Activated T-helper 1 cell treated with anti-CD3 and anti-CD28 coated beads, Interleukin-2, amount 50 U/mL, for 16 hours (primary cell): Measurements from ENCODE around the gene ZEB2.

Source experiments
- DNase-seq, 2 donors: peaks; one replicate each; pipeline ENCODE4 v3.0.0-alpha.2; 2020; ENCODE audit warnings: low read depth in 1 of 2, low spot score in 1 of 2

Gene ZEB2

DNA sequence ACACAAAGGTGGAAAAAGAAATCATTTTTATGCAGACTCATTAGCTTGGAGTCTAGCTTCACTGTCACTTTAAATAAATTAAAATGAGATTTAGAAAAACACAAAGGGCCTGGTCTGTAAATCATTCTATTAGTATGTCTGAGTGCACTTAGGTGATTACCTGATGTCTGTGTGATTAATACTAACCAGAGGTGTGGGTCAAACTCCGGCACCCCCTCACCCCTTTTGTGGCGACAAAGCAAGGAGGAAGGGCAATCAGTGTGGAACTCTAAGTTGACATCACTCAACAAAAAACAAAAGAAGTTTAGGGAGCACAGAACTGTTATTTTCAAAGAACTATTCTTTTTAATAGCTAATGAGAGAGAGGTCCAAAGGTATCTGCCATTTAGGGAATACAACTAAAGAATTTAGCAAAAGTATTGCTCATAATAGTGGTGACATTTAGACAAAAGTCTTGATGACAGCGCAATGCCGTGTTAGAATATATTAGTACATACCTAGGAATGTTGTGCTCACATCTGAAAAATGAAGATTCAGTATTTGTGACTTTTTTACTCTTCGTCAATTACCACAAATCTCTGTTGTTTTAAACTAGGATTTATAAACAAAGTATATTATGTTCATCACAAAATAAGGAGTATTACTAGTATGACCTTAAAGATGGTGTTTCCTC lies 66.3 kb downstream of the ZEB2 start:
- DNase-seq, result no peak

DNA sequence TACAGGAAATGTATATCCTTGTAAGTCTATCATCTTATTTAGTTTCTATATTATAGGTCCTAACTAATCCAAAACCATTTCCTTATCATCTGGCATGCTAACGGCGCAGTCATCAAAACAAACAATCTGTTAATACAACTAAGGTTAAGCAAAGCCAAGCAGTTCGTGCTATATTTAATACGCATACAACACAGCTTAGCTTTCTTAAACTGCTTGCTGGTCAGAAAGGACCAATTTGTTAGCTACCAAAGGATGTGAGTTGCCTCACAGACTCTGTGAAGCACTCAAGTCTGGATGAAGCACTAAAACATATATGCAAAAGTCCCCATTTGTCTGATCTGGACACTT lies 67.0 kb downstream of the ZEB2 start:
- DNase-seq, result no peak

DNA sequence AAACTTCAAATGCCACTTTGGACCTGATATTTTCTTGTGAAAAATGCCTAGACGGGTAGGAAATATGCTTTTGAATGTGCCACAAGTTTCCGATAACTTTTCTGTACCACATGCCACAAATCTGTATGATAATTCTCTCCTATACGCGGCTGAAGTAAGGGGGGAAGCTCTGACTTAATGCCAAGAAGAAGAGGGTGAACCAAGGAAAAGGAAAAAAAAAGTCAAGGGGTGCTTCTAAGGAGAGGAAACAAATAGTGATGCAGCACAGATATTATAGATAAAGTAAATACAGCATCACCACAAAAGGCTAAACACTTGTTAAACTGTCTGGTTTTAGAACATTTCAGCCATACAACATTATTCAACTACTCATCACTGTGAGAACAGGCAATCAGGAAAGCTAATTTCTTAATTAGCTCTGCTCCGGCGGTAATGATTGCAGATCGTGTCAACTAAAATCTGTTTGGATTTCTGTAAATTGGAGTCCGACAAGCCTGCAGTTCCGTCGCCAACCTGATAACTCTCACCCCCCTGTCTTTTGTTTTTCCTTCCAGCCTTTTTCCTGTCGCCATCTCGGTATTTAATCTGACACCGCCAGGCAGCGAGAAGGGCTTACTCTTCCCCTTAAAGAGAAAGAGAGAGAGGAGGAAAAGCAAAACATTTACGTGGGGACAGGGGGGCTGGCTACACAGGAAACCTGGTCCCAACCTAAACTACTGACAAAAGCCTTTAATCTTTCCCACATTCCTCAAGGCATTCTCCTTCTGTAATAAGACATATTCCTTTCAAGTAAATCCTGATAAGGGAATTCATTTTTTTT lies 67.5 kb downstream of the ZEB2 start:
- DNase-seq, result no peak

DNA sequence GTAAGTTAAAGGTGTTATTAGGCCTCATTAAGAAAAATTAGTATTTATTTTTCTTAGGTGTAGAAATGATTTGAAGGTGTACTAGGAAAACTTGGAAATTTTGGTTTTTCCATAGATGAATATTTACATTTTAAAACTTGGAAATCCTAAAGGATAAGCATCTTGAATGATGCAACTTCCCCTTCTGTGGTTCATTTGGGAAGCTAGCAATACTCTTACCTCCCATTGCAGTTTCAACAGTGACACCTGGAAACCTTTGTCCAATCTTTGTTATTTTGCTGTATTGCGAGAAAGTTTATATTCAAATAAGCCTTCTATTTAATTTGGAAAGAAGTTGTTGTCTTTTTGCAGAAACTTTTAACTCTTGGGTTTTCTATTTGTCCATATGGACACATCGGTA lies 68.5 kb downstream of the ZEB2 start:
- DNase-seq, result no peak

DNA sequence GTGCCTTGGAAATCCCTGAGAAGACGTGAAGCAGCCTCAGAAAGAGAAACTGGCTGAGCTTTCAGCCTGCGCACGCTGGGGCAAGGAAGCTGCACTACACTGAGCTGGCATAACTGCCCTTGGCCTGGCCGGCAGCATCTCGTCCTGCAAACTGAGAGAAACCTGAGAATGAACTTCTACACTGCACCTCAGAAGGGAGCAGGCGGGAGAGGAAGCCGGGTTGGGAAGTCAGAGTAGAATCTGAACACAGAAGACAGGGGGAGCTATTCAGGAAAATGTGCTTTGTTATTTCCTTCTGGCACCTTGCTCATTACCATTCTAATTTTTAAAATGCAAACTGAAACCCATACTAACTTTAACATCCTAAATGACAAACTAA lies 70.9 kb downstream of the ZEB2 start:
- no peak for DNase-seq

DNA sequence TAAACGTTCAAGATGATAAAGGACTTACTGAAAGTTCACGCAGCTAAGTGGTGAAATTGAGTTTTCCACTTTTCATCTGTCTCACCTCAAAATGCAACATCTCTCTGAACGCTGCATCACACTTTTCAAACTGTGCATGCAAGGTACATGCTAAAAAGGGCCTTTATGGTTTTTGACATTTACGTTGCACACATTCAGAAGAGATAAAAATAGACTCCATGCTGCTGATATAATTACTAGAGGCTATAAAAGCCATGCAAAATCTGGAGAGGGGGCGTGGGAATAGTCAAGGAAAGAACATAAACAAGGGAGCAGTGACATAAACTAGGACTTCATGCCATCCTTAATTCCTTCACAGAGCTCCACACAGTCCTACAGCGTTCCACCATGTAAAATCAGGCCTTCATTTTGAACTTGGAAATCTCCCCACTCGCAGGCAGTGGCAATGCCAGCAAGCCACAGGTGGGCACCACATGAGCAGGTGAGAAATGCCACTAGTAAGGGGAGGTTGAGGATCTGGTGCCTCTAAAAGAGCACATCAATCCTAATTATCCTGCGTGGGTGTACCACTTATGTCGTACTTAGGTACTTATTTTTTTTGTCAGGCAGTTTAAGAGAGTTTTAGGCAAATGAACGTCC lies 71.4 kb downstream of the ZEB2 start:
- no peak for DNase-seq

DNA sequence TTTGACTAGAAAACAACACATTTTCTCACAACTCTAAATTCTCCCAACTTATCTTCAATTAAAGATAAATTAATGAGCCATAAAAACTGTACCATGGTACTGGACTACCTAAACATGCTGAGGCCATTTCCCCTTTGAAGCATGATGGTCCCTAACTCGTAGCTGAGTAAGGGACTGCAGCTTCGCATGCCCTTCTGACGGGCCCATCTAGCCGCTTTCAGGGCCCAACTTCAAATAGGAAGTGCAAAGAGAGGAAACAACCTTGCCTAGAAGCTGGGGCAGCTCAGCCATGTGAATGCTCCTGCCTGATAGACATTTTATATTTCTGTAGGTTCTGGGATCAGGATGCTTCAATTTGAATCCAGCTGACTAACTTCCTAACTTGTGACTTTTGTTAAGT lies 72.4 kb downstream of the ZEB2 start:
- no peak for DNase-seq

DNA sequence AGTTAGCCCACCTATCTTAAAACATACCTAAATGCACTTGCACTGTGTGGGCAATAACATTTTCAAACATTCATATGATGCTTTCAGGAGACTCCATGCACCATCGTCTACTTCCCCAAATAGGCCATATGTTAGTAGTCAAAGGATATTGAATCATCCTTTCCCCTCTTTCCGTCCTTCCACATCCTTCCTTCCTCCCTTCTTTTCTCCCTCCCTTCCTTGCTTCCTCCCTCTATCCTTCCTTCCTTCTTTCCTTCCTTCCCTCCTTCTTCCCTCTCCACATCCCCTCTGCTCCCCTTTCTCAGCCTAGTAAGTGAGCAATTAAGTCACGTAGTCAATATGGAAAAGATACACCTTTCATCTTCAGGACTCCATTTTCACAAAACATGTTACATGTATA lies 73.8 kb downstream of the ZEB2 start:
- DNase-seq, result no peak

DNA sequence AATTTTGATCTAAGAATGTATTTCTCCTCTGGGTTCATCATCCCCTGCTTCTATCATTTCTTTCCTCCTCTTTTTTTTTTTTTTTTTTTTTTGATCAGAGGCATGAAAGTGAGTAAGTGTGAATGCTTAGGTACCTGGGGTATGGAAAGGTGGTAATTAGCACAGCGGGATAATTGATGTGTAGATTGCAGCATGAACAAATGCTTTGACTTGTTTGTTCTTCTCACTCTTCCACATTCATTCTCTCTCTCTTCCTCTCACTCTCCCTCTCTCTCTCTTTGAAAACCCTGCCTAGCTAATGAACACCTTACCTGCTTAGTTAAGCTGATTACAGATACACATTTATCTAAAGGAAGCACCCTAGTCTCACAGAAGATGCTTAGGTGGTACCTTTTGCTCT lies 74.7 kb downstream of the ZEB2 start:
- no peak for DNase-seq

DNA sequence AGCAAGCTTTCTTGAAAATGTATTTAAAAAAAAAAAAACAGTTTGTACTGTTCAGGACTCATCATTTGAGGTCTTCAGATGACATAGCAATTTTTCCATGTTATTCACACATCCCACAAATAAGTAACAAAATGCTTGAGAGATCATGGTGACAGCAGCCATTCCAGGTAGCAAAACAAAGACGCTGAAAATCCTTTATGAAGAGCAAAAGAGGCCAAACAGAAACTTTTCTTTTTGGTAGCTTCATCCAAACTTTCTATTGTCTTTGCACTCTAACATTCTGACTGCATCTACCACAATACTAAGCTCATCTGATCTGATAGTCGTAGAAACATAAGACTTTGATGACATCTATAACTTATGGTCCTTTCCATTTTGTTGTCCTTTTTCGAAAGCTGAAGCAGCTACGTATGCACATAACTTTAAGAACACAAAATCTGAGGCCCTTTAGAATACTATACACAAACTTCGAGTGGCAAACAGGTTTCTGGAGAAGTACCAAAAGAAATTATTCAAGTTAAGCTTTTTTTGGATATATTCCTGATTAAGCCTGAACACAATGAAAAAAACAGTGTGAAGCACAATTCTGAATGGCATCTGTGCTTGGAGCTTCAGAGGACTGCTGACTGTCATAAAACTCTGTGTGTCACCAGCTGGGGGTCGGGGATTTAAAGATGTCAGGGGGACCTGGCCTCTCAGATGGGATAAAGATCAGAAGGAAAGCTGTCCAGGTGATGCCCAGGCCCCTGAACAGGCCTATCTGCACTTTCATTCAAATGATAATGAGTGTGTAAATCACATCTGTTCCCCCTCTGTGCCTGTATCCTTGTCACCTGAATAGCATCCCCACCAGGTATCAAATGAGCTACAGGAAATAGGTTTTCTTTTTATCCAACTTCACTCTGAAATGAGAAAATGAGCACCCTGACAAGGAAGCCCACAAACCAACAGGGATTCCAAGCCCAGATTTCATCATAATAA lies 75.8 kb downstream of the ZEB2 start:
- no peak for DNase-seq

DNA sequence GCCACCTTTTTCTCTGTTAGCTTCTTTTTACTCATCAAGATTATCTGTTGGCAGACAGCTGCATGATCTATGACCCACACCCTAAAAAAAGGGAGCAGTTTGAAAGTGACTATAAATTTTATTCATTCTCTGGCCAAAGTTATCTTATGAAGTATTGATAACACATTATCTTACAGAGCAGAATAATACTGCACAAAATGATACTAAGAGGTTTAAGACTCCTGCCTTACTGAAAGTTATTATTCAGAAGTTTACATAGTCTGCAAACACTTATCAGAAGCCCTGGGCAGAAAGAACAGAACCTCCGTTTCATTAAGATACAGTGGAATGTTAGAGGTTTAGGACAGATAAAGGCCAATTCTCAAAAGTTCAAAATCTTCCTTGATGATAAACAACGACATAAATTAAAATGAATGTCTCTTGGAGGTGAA lies 78.2 kb downstream of the ZEB2 start:
- no peak for DNase-seq

DNA sequence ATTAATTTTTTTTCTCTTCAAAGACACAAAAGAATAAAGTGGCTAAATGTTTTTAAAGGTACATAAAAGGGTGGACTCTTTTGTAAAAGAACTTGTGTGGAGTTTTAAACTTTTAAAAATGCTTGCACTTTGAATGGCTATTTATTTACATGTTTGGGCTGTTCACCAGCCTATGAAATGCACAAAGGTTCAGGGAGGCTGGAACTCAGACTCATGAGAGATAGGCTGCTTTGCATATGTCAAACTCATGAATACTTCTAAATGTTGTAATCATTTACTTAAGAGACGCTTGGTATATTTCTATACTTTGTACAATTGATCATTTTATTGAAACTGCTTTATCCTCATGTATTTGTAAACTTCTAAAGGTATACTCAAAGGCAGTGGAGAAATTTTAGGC lies 79.9 kb downstream of the ZEB2 start:
- DNase-seq, result no peak

DNA sequence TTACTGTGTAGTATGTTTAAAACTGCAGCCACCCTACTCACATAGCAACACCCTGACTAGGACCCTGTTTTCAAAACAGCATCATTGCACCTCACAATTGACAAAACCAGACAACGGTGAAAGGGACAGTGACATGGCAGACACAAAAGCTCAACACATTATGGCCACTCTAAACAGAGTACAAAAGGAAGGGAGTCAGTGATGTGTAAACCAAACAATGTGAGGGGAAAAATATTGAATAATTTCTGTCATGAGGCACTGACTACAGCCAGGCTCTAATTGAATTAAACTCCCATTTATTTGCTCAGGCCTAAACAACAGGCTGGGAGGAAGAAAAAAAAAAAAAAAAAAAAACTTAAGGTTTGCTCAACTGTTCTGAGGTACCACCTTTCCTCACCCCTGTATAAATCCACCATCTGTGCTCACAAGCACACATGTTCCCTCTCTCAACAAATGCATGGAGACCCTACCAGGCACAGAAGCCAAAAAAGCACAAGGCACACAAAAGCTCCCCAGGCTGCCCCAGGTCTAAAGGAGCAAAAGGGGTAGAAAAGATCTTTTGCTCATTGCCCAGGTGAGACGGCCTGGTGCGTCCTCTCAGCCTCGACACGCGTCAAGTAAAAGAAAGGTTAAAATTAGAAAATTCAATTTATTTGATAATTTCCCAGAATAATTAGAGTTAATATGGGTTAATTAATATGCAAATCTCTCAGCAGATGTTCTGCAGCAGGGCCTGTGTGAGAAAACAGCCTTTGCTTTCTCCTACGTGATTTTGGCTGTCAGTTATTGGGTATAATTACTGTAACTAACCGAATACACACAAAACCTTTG lies 80.9 kb downstream of the ZEB2 start:
- DNase-seq, result no peak

DNA sequence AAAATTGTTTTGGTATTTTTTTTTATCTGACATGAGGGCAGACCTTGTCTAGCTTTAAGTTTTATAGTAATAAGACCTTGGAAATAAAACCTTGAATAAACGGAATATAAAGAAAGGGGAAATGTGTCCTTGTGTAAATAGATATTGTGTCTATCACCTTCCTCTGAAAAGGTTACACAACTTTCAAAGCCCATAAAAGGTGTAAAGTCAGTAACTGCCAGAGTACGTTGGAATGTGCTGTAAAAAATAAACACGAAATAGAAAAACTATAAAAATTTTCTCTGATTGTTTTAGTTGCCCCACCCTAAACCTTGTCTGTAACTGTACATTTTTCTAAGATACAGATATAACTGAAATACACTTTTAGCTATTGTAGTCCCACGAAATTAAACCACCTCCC lies 82.3 kb downstream of the ZEB2 start:
- no peak for DNase-seq

DNA sequence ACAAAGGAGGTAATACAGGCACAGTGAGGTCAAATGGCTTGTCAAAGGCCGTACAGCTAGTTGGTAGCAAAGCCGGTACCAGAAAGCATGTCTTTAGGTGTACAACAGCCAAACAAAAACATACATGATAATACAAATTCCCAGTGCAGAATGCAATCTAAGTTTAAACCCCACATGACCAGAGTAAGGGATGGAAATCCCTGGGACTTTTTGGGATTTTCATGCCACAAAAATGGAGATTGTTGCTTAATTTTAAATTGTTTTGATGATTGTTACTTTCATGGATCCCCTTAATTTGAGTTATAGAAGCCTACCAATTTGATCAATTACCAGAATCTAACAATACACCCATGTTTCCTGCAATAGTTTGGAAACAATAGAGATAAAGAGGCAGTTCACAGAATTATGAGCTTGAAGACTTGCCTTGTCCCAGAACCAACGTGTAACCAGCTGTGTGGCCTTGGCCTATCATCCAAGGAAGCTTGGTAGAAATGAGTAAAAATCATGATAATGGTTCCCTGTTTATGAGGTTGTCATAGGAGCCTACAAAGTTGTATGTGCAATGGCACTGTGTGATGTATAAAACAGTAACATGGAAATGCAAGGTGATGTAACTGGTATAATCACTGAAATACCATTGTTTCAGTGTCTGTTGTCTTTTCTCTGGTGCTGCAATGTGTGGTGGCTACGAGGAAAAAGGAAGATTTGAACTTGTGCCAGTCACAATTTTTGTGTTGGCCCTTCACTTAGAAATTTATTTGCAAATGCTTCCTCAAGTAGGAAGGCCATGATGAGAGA lies 85.3 kb downstream of the ZEB2 start:
- no peak for DNase-seq

DNA sequence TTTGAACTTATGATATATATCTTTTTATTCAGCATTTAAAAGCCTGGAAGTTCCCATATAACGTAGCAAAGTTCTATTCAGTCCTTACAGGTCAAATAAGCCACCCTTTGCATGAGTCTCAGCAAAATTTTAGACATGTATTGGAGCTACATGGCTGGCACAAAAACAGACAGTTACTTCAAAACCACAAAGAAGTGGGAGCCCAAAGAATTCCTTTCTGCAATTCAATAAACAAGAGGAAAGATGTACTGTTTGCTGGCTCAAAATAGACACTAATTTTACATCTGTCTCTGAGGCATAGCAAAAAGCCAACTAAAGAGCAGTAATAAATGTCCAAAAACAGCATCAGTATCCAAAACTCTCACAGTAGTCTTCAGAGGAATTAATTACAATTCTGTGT lies 87.0 kb downstream of the ZEB2 start:
- no peak for DNase-seq

DNA sequence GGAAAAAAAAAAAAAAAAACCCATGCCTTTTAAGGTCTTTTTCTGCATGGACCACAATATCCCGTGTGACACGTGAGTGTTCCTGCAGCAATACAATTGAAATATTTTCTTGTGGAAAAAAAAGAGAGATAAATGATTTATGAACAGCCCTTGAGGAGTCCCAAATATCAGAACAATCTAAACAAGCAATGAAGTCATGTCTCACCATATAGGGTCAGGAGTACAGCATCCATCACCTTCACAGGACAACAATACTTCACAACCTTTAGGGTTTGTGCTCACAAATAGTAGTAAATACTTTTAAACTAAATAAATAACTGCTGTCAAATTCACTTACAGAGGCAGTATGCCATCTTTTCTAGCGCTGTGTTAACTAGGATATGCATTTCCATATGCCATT lies 87.9 kb downstream of the ZEB2 start:
- no peak for DNase-seq

DNA sequence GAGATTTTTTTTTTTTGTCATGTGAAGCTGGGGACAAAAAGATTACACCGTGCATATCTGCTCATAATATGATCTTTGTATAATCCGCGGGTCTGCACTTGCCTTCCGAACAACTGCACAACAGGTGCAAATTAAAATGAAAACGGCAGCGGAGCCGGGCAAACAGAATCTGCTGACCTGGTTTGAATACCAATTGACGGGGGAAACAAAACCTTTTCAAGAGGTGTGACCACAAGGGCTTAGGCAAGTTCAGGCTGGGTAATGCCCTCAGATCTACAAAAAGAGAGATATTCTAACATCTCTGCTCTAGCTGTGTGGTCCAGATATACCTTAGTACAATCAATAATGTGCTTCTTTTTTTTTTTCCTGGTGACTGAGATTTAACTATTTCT lies 88.5 kb downstream of the ZEB2 start:
- DNase-seq, result no peak

DNA sequence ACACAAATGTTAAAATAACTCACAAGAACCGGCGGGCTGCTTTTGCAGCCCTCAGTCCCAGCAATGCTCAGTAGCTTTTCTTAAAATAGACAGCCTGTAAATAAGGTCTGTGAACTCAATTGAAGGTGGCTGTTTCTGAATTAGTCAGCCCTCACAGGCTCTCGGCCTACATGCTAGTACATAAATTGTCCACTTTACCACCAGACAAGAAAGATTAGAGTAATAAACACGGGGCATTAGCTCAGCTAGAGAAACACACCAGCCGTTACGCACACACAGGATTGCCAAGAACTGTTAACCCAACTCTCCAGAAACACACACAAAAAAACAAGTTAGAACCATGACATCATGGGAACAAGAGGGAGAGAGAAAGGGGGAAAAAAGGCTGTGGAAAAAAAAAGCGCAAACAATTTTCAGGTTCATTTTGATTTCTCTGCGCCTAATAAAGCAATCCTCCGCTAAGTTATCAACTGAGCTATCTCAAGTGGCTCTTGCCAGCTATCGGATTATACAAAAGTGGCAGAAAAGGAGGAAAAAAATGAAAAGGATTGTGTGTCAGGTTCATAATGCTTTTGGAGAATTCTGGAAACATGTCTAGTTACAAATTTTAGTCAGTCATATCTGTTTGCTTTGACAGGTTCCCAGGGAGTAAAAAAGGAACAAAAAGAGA lies 89.1 kb downstream of the ZEB2 start:
- no peak for DNase-seq
